CD4-positive, alpha-beta T cell treated with Interleukin-17A for 1 hour (primary cell): ENCODE measurements around the gene IRAK3.

Experiments
- DNase-seq: peaks from one replicate; pipeline ENCODE4 v3.0.0-alpha.2; 2020

The IRAK3 gene

DNA sequence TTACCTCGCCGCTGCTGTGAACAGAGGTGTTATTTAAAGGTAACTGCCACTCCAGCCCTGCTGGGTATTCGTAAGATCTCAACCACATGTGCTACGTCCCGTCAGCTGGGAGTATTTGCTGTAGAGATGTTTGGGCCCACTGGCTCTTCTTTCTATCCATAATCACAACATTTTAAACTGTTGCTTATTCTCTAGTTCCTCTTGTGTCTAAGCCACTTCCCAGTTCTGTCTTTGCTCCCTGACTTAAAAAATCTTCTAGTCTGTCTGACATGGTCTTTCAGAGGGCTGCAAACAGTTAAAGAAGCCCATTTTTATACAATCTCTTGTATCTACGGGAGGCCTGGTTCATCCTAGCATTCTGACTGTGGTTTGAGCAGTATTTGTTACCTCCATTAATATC lies 80.1 kb downstream of the IRAK3 start:
- DNase-seq: no peak

DNA sequence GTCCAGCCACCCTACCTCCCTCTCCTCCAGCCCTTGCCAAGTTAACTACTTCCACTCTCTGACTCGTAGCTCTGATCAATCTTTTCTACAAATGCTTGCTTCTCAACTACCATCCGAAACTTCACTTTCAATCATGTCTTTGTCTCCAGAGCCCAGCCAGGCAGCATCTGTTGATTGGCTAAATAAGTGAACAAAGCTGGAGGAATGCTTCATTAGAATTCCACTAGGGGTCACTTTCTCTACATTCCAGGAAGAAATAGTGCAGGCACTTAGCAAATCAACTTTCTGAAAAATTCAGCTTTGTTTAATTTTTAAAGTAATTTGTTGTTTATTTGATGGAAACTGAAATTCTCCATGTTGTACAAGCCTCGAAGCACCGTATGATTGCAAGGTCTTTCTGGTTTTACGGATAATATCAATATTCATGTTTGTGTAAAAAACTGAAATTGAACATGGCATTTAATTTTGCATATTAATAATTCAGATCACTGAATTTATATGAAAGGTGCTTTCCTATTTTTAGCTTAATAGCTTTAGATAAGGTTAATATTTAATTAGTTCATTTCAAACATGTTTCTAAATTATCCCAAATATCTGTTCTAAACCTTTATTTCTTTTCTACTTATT lies 80.9 kb downstream of the IRAK3 start:
- peak; percentile 68 for DNase-seq

DNA sequence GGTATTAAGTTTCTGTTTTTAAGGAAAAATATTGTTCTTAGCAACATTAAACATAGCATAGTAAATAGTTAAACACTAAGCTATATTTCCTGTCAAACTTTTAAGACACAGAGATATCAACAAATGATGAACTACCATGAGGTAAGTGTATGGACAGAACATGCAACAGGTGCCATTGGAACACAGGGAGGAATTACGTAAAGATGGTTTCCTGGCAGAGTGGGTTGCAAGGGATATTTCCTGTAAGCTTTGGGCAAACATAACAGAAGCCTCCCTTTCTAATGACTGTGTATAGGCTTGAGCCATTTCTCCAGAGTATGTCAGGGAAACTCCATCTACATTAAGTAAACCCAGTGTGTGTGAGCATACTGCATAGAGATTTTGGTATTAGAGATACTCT lies 81.6 kb downstream of the IRAK3 start:
- no peak for DNase-seq

DNA sequence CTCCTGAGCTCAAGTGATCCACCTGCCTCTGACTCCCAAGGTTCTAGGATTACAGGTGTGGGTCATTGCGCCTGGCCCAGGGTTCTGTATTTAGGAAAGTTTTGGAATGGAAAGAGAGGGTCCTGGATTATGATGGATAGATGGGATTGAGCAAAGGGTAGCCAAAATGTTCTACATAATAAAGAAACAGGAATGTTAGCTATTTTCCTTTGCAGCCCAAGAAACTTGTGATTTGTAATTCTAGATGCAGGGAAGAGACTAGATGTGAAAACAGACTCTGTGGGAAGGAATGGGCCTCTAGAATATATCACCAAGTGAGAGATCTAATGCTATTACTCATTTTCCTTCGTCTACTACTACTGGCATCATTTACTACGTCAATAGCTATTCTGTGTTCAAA lies 83.6 kb downstream of the IRAK3 start:
- DNase-seq: no peak

DNA sequence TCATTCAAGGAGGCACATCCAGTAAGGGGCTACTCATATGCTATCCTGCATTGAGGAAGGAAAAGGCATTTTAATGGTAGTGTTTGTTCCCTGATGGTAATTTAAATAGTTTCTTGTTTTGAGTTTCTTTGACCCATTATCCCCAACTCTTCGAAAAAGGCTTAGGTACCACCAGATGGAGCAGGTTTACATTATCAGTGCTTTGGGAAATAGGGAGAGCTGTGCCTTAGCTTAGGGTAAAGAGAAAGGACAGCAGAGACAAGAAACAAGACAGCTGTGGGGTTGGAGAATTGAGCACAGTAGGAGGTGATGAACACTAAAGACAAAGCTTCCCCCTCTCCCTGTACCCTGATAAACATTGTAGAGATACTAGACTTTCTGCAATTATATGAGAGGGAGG lies 84.1 kb downstream of the IRAK3 start:
- DNase-seq: no peak

DNA sequence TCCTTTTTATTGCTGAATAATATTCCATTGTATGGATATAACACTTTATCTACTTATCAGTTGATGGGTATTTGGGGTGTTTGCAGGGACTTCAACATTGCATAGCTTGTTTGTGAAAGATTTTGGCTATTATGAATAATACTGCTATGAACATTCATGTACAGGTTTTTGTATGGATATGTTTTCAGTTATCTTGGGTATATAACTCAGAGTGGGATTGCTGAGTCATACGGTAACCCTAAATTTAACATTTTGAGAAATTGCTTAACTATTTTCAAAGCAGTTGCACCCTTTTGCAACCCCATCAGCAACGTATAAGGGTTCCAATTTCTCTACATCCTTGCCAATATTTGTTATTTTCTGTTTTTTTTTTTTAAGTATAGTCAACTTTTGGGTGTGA lies 86.0 kb downstream of the IRAK3 start:
- DNase-seq: no peak

DNA sequence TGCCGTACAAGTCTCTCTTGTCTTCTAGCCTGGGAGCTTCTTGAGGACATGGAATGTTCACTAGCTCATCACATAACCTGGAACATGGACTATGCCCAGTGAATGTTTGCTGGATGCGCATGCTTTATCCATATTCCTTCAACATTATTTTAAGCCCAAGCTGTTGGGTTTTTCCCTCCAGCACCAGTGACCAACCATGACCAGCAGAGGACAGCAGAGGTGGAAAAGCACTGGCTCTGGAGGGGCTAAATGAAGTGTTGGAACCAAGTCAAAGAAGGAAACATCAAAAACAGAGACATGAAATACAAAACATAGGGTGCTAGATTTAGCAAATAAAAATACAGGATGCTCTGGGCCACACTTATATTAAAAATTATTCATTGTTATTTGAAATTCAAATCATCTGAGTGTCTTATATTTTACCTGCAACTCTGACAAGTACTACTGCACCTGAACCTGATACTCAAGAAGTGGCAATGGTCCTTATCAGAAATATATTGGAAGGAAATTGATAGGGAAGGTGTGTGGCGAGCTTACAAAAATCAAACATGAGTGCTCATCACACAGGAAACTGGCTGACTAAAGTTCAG lies 90.2 kb downstream of the IRAK3 start:
- peak; percentile 65 for DNase-seq

DNA sequence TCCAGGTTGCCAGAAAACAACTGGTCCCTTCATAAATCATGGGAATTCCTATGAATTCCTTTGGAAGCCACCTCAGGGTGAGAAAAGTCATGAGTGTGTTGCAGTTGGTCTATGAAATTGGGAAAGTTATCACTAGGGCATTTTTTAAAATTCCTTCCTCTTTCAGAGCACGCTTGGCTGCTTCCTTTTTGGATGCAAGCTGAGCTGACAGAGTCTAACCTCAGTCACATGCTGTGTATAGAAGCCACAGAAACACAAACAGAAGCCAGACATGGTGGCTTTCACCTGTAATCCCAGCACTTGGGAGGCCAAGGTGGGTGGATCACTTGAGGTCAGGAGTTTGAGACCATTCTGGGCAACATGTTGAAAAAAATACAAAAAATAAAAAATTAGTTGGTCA lies 91.5 kb downstream of the IRAK3 start:
- no peak for DNase-seq

DNA sequence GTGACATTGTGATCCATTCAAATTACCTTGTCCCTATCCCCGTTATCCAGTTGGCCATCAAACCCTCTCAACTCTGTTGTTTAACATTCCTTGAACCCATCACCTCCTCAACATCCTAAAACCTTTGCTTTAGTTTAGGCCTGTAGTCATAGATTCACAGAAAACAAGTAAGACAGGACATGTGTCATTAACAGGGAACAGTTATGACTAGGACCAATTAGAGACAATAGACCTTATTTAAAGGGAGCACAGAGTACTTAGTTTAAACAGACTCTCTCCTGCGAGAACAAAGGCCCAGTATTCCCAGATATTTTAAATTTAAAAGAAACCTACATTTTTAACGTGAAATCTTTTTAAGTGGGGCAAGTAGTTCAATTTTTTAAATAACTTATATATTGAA lies 93.2 kb downstream of the IRAK3 start:
- no peak for DNase-seq

DNA sequence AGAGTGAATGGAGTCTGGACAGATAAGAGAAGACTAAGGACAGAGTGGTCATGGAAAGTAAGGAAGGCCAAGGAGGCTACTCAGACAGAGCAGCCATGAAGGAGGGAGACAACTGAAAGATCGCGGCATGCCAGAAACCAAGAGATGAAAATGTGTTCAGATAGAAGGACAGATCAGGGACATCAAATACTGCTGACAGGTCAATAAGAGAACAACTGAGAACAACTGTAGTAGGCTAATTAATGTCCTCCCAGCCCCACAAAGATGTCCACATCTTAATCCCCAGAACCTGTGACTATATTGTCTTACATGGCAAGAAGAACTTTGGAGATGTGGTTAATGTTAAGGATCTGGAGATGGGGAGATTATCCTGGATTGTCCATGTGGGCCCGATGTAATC lies 98.3 kb downstream of the IRAK3 start:
- DNase-seq: no peak

DNA sequence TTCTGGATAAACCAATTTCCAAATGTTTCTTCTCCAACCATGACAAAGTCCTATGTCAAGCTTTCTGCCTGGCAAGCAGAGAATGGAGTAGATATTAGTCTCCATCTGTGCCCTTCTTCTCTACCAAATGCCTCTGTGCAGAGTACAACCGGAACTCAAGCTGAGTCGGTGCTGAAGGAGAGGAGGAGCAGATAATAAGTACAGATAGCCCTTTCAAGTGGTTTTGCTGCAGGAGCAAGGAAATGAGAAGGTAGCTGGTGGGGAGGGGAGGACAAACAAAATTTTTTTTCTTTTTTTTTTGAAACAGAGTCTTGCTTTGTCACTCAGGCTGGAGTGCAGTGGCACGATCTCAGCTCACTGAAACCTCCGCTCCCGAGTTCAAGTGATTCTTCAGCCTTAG lies 99.1 kb downstream of the IRAK3 start:
- peak; percentile 86 for DNase-seq

DNA sequence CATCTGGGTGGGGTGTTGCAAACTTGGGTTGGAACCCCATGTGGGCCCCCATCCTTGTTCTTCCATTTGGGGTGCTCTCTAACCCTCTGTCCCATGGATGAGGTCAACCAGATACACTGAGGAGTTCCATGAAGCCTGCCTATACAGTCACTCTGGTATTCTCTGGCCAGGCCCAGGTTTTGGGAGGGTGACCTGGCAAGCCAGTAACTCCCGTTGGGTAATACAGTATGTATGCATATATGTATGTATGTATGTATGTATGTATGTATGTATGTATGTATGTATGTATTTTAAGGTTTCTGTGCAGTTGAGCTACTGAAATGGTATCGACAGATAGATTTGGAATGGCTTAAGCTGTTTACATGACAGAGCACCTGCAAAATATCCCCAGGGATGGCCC lies 100.5 kb downstream of the IRAK3 start:
- no peak for DNase-seq

DNA sequence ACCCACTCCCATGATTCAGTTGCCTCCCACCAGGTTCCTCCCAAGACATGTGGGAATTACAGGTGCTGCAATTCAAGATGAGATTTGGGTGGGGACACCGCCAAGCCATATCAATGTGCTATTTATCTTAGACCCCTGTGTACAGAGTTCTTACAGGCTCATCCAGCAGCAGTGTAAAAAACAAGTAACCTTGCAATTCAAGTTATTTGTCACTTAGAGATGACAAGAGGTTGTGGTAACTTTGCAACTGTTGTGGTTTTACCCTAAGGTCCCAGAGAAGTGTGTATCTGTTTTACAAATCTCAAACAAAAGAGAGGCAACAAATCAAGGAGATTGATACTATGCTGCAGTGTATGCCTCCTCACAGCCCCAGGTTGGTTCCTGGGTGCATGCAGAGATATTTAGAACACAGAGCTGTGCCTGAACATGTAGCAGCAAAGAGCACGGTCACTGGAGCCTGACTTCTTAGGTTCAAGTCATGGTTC lies 101.7 kb downstream of the IRAK3 start:
- DNase-seq: peak; percentile 61

DNA sequence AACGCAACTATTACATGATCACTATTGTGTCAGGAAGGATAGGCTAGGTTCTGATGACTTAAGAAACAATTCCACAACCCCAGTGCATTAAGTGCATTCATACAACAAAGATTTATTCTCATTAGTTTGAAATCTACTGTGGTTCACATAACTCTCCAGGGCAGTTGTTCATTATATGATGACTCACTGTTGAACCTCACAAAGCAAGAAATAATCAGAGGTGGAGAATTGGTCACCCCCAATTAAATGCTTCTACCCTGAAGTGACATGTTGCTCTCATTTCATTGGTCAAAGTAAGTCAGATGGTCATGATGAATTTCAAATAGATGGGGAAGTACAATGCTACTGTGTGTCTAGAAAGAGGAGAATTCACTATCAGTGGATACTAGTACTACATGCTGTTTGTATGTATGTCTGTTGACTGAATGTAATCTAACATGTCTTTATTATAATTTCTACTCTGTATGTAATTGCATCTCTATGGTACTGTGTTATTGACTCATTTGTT lies 107.2 kb downstream of the IRAK3 start:
- no peak for DNase-seq

DNA sequence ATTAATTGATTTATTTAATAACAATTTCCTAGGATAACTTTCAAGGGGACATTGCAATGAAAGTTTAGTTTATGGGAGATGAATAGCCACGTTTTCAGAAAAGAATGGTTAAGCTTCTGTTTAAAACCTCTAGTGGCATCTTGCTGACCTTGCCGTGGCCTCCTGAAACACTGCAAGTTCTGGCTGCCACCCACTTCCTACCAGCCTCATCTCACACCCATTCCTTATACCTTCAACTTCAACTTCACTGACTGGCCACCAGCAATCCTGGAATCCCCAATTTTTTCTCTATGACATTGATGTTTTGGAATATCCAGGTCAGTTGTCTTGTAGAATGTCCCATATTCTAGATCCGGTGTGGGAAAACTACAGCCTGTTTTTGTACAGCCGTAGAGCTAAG lies 108.1 kb downstream of the IRAK3 start:
- no peak for DNase-seq

DNA sequence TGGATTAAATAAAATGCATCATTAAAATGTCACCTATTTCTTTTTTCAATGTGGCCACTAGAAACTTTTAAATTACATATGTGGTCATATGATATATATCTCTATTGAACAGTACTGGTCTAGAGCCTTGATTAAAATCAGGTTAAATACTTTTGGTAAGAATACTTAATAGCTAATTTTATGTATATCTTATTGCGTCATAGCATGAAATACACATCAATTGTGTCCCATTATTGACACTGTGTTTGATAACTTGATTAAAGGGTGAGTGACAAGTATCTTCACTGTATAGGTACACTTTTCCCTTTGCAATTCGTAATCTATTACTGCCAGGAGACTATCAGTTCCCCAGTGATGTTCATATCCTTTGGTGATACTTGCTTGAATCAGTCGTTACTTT lies 108.9 kb downstream of the IRAK3 start:
- DNase-seq: no peak

DNA sequence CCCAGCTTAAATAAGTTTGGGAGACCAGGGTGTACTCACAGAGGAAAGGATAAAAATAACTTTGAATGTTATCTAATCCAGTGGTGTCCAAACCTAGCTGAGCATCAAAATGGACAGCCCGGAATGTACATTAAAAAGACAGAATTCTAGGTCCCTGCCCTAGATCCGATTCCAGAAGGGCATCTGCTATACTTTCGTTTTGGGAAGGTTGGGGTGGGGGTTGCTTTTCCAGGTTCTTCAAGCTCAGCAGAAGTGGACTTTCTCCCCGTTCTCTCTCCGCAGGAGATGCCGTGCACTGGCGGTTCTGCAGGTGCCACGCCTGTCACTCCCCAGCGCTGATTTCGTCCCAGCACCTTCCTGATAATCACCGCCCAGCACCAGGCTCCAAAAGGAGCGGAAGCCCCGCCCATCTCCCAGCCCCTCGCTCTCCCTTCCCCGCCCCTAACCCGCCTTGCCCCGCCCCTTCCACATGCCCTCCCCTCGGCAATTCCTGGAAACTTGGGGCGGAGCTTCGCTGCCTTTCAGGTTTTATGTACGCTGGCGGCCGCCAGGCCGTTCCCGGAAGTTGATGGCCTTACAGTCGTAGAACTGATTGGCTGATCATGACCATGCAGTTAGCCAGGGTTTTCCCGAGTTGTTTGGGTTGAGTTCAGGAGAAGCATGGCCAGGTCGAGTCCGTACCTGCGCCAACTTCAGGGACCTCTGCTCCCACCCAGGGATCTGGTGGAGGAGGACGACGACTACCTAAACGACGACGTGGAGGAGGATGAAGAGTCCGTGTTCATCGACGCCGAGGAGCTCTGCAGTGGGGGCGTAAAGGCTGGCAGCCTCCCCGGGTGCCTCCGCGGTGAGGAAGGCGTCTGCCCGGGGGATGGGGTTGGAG lies 113.2 kb downstream of the IRAK3 start, which contains the start of gene HELB:
TSS of gene HELB (plus strand) at position 550 of the 883 bp plus-strand sequence. CDS start at position 661, 111 bp downstream.
- DNase-seq: peak; percentile 97

DNA sequence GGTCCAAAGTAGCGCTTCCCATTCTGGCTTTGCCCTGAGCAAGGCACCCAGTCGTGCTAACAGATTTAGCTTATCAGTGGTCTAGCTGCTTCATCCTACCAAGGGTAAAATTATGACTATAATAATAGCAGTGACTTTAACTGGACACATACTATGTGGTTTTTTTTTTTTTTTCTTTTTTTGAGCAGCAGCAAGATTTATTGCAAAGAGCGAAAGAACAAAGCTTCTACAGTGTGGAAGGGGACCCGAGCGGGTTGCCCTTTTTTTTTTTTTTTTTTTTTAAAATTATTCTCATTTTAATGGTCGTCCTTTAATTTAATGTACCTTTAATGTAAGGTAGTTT lies 113.8 kb downstream of the IRAK3 start:
- DNase-seq: no peak

DNA sequence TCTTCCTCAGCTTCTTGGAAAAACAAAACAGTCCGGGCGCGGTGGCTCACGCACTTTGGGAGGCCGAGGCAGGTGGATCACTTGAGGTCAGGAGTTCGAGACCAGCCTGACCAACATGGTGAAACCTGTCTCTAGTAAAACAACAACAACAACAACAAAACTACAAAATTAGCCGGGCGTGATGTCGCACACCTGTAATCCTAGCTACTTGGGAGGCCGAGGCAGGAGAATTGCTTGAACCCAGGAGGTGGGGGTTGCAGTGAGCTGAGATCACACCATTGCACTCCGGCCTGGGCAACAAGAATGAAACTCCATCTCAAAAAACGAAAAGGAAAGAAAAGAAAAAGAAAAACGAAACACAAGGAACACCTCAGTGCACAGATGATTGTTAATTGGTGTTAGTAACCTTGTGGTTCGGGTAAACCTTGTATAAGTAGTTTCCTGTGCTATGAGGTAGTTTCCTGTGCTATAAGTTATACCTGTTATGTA lies 114.3 kb downstream of the IRAK3 start:
- DNase-seq: peak; percentile 75
